Upper lobe of left lung (tissue), 6 donors: Measurements from ENCODE around the gene PIAS2. TPM values are rescaled to one million over a fixed set of nuclear protein-coding genes. Genes with fewer than 3 reads are reported as not detected.
"Not testable (repeated sequence)": the region's sequence is repeated elsewhere in the genome, so short reads cannot be mapped to it uniquely, and the experiment has no call there.

Experiments used
- ATAC-seq, 2 donors: fragments of 200-7000 bp; cut with Tn5 transposase; one replicate each; pipeline ENCODE4 v1.9.1; 2022; ENCODE audit warnings: mild to moderate bottlenecking in 2 of 2, moderate library complexity in 2 of 2; ENCODE audit not compliant: low FRiP score in 2 of 2
- DNase-seq, 2 donors: peaks; one replicate each; pipeline ENCODE4 v3.0.0-alpha.2; 2019 to 2020
- H3K27ac ChIP-seq, 4 donors: fragments of 200-600 bp; sonication (generic); one replicate each; pipeline ENCODE4 v1.5.1; 2016 to 2019
- H3K27me3 ChIP-seq, 4 donors: fragments of 200-600 bp; sonication (generic); one replicate each; pipeline ENCODE4 v1.5.1; 2017 to 2019
- H3K36me3 ChIP-seq, 4 donors: fragments of 200-600 bp; sonication (generic); one replicate each; pipeline ENCODE4 v1.5.1; 2016 to 2019
- H3K4me1 ChIP-seq, 4 donors: fragments of 200-600 bp; sonication (generic); one replicate each; pipeline ENCODE4 v1.5.1; 2018 to 2019
- H3K4me3 ChIP-seq, 4 donors: fragments of 200-600 bp; sonication (generic); one replicate each; pipeline ENCODE4 v1.5.1; 2017 to 2019; ENCODE audit warnings: mild to moderate bottlenecking in 2 of 4, moderate library complexity in 1 of 4
- H3K9me3 ChIP-seq, 4 donors: fragments of 200-600 bp; sonication (generic); one replicate each; pipeline ENCODE4 v1.5.1; 2018 to 2019
- EP300 ChIP-seq, 4 donors: sonication (generic); formaldehyde crosslinking; IDR thresholded peaks; one replicate each; pipeline ENCODE4 v1.5.1; 2017; ENCODE audit warnings: antibody characterized with exemption in 4 of 4, control low read depth in 2 of 4
- POLR2A ChIP-seq, 4 donors: fragments of 450-650 bp; IDR thresholded peaks; one replicate each; pipeline ENCODE4 v1.5.1; 2016 to 2017; ENCODE audit warnings: antibody characterized with exemption in 4 of 4, mild to moderate bottlenecking in 2 of 4
- POLR2AphosphoS5 ChIP-seq, 2 donors: sonication (generic); formaldehyde crosslinking; IDR thresholded peaks; one replicate each; pipeline ENCODE4 v1.5.1; 2017; ENCODE audit warnings: antibody characterized with exemption in 2 of 2
- WGBS, 2 donors: methylation state at CpG; one replicate each; pipeline ENCODE4 v1.1.5; 2017 to 2018; 5-methylcytosine and 5-hydroxymethylcytosine counted together
- total RNA-seq, 6 donors: library from RNA; depleted of rRNA in 4 of 6; stranded (reverse); fragments of >200 nt in 4 of 6; gene quantifications; one replicate each; pipeline versions ENCODE4 v1.1.0 to v1.2.1, GENCODE V29; 2016 to 2021
- TF ChIP-seq, protein P1 (sequence below), 6 experiments: fragments of 450-650 bp in 4 of 6; fragments of 200-600 bp in 2 of 6; sonication (generic) in 2 of 6; IDR thresholded peaks; one replicate each; pipeline ENCODE4 v1.5.1; 2016 to 2019; ENCODE audit warnings: antibody characterized with exemption in 6 of 6
- donor health status: DM: no; HTN: no; CAD: no; lungs with moderate emphysema.
- donor health status: DM: no; HTN: yes; CAD: no; lungs with severe emphysema.

PIAS2 gene, protein sequence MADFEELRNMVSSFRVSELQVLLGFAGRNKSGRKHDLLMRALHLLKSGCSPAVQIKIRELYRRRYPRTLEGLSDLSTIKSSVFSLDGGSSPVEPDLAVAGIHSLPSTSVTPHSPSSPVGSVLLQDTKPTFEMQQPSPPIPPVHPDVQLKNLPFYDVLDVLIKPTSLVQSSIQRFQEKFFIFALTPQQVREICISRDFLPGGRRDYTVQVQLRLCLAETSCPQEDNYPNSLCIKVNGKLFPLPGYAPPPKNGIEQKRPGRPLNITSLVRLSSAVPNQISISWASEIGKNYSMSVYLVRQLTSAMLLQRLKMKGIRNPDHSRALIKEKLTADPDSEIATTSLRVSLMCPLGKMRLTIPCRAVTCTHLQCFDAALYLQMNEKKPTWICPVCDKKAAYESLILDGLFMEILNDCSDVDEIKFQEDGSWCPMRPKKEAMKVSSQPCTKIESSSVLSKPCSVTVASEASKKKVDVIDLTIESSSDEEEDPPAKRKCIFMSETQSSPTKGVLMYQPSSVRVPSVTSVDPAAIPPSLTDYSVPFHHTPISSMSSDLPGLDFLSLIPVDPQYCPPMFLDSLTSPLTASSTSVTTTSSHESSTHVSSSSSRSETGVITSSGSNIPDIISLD
- 10 to 100 TPM; 18.4 to 33.5 (median 30.4) TPM for total RNA-seq

DNA sequence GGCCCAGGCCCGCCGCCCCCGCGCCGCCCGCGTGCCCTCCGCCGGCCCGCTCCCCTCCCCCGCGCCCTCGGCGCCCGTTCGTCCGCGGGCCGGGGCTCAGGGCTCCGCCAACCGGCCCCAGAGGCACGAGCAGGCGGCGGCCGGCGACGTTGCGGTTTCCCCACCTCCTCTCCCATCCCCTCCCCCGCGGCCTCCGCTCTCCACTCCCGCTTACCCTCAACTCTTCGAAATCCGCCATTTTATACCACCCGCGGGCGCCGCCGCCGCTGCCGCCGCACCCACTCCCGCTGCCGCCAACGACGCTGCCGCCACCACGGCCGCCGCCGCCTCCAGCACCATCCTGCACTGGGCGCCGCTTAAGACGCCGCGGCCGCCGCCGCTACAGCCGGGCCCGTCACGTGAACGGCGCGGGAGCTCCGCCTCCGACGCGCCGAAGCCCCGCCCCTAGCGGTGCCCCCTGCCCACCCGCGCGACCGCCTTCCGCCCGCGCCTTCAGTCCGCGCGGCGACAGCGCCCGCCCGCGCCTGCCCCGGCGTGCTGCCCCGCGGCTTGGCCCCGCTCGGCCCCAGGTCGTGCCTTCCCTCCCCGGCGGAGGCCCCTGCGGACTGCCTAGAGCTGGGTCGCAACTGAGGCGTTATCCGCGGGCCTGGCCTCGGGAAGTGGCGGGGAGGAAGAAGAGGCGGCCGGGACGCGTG lies at the start of gene PIAS2, which contains the start of gene KATNAL2:
PIAS2 (minus strand) TSS at position 400 of the 695 bp plus-strand sequence; CDS start at position 238, 162 bp downstream.
KATNAL2 (plus strand) TSS at position 495 of the 695 bp plus-strand sequence. CDS start 29,271 bp downstream, outside the sequence.
- Histone ChIP-seq H3K4me1 (peaks cover 9 to 24% (median 18%) of the 10 kb centered on the region in 4 donors), H3K36me3 (no peaks in the 10 kb centered on the region), H3K27me3 (no peaks in the 10 kb centered on the region), H3K9me3 (no peaks in the 10 kb centered on the region), H3K4me3 (peak within 1 kb of the TSS; percentile 46 to 90 (median 82)), H3K27ac (peak within 1 kb of the TSS; percentile 88 to 90 (median 90))
- TF ChIP-seq, protein P1, sequence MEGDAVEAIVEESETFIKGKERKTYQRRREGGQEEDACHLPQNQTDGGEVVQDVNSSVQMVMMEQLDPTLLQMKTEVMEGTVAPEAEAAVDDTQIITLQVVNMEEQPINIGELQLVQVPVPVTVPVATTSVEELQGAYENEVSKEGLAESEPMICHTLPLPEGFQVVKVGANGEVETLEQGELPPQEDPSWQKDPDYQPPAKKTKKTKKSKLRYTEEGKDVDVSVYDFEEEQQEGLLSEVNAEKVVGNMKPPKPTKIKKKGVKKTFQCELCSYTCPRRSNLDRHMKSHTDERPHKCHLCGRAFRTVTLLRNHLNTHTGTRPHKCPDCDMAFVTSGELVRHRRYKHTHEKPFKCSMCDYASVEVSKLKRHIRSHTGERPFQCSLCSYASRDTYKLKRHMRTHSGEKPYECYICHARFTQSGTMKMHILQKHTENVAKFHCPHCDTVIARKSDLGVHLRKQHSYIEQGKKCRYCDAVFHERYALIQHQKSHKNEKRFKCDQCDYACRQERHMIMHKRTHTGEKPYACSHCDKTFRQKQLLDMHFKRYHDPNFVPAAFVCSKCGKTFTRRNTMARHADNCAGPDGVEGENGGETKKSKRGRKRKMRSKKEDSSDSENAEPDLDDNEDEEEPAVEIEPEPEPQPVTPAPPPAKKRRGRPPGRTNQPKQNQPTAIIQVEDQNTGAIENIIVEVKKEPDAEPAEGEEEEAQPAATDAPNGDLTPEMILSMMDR (IDR thresholded peaks at IDR 0.05) = peak in 3 of 6 experiments; percentile 33 to 53 (median 35)
- TF ChIP-seq POLR2AphosphoS5 (IDR thresholded peaks at IDR 0.05) (peak; percentile 50 to 86), POLR2A (IDR thresholded peaks at IDR 0.05) (peak in 3 of 4 donors; percentile 78 to 92 (median 85)), EP300 (IDR thresholded peaks at IDR 0.05) (no peak)
- DNase-seq (peak; percentile 83 to 97), ATAC-seq (peak; percentile 90 to 97)
- 0% methylated on average over 32 to 41 of the region's 107 CpGs for WGBS, 2 donors

DNA sequence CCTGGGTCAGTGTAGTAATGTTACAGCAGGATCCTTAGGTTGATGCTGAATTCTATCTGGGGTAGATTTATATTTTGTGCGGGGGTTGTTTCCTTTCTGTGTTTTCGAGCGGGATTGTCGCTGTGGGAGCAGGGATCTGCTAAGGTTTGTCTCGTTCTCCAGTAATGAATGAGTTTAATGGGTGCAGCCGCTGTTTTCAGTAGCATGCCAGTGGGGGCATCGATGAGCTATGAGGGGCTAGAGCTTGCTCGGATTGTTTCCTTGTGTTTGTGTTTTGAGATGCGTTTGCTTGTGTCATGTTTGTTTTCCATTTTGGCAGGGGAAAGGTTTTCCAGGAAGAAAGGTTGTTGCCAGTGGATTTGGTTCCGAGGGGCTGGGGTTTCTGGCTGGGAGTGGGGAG lies 49.0 kb upstream of the PIAS2 start:
- not testable (repeated sequence) for H3K27ac ChIP-seq, H3K4me1 ChIP-seq, H3K27me3 ChIP-seq, DNase-seq, H3K36me3 ChIP-seq, H3K4me3 ChIP-seq, H3K9me3 ChIP-seq
- no CpG with 5 or more reads among the region's 10 CpGs for WGBS, 2 donors
- peak in 1 of 2 donors; percentile 2 for ATAC-seq

DNA sequence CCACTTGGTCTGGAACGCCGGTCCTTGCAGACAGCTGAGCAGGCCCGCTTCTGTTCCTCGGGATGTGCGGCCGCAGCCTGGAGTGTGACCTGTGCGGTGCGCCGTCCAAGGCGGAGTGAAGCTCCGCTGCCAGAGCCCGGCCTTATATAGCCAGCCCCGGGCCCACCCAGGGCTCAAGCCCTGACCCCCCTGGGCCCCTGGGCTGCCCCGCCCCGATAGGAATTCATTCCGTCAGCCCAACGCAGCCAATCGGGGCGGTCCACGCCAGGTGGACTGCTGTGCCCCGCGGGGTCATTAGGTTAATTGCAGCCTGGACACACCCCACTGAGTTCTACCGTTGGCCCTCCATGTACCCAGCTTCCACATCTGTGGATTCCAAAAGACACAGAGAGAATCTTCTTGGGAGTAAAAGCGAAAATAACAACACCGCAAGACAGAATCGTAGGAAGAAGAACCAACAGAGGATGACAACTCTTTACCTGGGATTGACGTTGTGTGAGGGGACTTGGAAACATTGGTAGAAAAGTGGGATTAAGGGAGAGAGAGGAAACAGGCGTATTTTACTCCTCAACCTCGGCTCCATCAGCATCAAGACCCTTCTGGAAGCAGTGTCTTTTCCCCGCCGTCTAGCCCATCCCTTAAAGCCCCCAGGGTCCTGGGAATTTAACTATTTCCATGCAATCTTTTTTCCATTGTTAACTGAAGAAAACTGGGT lies 47.4 kb upstream of the PIAS2 start:
- not testable (repeated sequence) for DNase-seq, H3K4me3 ChIP-seq, H3K9me3 ChIP-seq, H3K36me3 ChIP-seq, H3K4me1 ChIP-seq, H3K27ac ChIP-seq, H3K27me3 ChIP-seq
- ATAC-seq = peak; percentile 53 to 81
- WGBS, 2 donors = no CpG with 5 or more reads among the region's 31 CpGs

DNA sequence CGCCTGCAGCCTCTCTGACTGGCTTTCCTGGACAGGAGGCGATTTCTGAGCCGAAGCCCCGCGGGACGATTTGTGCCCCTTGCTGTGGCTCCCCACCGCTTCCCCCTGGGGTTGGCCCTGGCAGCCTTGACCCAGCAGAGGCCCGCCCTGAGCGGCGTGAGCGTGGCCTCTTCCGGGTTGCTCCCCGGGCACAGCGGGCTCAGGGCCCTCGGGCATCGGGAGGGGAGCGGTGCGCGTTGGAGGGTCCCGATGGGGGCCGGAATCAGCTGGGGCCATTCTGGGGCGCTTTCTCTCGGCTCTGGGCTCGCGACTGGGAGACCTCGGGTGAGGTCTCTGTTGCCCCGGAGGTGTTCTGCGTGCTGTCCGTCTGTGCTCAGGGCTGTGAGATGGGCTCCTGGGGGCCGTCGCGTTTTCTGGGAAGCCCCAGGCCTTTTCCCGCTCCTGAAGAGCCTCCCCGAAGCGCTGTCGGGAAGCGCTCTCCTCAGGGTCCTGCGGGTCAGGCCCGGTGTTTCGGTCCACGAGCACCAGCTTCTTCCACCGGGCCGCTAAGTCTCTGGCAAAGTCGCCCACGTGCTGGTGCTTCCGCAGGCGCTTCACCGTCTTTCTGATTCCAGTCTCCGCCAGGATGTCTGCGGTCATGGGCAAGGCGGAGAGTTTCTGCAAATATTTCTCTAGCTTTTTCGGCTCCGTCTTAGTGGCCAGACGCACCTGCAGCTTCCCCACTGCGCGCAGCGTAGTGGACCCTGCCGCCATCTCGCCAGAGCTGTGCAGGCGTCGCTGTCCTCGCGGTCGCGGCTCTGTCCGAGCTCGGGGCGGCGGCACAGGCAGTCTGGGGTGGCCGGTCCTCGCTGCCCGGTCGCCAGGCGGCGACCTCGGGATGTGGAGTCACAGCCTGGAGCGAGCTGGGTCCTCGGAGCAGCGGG lies 46.6 kb upstream of the PIAS2 start:
- ATAC-seq = peak; percentile 59 to 77
- H3K9me3 ChIP-seq, H3K36me3 ChIP-seq, H3K27me3 ChIP-seq, DNase-seq, H3K4me3 ChIP-seq, H3K4me1 ChIP-seq, H3K27ac ChIP-seq: not testable (repeated sequence)
- no CpG with 5 or more reads among the region's 79 CpGs for WGBS, 2 donors

DNA sequence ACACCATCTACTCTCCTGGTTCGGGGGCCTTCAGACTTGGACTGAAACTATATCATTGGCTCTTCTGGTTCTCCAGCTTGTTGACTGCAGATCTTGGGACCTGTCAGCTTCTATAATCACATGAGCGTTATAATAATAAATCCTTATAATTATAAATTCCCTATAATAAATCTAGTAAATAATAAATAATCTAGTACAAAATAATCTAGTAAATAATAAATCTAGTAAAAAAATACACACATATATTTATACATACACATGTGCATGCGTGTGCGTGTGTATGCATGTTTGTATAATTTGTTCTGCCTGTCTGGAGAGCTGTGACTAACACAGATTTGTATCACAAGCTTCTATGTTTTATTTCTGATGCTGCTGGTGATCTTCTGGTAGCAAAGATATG lies 40.9 kb upstream of the PIAS2 start:
- H3K4me3 ChIP-seq = no peak overlapping the region
- 92 to 94% methylated on average over 4 of the region's 4 CpGs for WGBS, 2 donors
- ATAC-seq = no peak
- H3K36me3 ChIP-seq = no peaks in the 10 kb centered on the region
- no peak for TF ChIP-seq EP300 (IDR thresholded peaks at IDR 0.05)
- TF ChIP-seq, protein P1 (IDR thresholded peaks at IDR 0.05) = no peak
- no peak for TF ChIP-seq POLR2AphosphoS5 (IDR thresholded peaks at IDR 0.05)
- TF ChIP-seq POLR2A (IDR thresholded peaks at IDR 0.05) = no peak
- H3K9me3 ChIP-seq = no peaks in the 10 kb centered on the region
- no peaks in the 10 kb centered on the region for H3K27me3 ChIP-seq
- H3K4me1 ChIP-seq = no peaks in the 10 kb centered on the region
- H3K27ac ChIP-seq = no peak overlapping the region
- no peak for DNase-seq
